Activated CD4-positive, alpha-beta T cell treated with anti-CD3 and anti-CD28 coated beads for 48 hours (primary cell): Measurements from ENCODE around the gene TYROBP.
"Not testable (repeated sequence)": the region's sequence is repeated elsewhere in the genome, so short reads cannot be mapped to it uniquely, and the experiment has no call there.

ENCODE experiments used
- DNase-seq: peaks from one replicate; pipeline ENCODE4 v3.0.0-alpha.2; 2020

The TYROBP gene

GRCh38 chr19:35898499-35898809 lies 9.6 kb downstream of the TYROBP start:
- DNase-seq, result no peak

DNA sequence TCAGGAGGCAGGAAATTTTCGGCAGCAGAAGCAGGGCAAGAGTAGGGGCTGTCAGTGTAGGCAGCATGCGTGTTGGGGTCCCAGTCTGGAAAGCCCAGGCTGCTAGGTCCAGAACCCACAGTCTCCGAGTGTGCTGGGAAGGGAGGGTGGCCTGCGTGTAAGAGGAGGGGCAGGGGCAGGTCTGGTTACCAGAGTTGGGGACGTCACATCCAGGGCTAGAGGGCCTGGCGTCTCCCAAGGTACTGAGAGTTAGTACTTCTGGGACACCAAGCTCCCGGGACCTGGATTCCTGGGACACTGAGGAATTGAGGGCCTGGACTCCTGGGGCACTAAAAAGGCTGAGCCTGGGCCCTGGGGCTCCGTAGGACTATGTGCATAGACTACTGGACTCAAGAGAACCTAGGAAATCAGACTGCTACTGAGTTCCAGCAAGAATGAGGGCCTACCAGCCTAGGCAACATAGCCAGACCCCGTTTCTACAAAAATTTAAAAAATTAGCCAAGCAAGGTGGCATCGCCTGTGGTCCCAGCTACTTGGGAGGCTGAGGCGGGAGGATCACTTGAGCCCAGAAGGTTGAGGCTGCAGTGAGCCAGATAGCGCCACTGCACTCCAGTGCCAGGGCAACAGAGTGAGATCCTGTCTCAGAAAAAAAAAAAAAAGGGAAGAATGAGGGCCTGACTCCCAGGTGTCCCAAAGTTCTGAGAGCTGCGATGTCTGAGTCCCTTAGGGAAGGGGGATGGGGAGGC lies 10.2 kb downstream of the TYROBP start:
- DNase-seq, result no peak

DNA sequence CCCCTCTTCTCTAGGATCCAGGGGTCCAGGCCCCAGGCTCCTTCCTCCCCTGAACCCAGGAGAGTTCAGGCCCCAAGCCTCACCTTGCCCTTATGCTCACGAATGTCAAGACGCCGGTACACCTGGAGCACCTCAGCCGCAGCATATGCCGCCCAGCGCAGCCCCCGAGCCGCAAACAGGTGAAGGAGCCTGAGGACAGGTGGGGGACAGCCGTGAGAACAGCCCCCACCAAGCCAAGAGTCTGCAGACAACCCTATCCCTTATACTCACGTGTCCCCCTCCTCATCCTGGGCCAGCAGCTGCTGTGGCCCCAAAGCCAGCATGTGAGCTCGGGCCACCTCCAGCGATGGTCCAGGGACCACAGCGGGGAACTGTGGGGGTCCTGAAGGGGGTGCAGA lies 11.5 kb downstream of the TYROBP start:
- DNase-seq, result no peak

DNA sequence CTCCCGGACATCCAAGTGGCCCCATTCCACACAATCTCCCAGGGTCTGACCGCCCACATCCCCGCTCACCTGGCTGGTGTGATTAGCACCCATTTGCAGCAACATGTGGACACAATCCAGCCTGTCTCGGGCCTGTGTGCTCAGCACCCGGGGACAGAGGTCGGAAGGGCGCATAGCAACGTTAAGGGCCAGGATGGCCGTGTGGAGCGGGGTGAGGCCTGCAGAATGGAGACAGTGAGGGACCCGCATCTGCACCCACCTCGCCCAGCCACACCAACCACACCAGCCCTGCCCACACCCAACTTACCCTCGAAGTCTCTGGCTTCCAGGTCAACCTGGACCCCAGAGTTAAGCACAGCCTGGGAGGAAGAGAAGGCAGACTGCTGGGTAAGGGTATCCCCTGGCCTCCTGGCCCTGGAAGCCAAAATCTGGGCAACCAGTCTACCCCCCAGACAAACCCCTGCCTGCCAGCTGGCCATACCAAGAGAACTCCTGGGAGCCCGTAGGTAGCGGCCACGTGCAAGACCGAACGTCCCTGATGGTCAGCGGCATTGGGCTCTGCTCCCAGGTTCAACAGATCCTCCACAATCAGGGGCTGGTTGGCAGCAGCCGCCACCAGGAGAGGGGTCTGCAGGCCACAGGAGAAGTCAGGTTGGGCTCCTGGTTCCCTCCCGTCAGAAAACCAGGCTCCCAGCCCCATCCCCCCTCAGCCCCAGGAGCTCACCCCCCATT lies 12.0 kb downstream of the TYROBP start:
- no peak for DNase-seq

- DNase-seq, result no peak
Measured at GRCh38 chr19:35894342-35894741, 13.8 kb downstream of the TYROBP start.

DNA sequence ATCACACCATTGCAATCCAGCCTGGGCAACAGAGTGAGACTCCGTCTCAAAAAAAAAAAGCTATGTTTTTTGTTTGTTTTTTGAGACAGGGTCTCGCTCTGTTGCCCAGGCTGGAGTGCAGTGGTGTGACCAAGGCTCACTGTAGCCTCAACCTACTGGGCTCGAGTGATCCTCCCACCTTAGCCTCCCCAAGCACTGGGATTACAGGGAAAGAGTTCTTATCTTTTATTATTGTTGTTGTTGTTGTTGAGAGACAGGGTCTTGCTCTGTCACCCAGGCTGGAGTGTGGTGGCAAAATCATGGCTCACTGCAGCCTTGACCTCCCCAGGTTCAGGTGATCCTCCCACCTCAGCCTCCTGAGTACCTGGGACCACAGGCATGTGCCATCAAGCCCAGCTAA lies 16.3 kb downstream of the TYROBP start:
- DNase-seq, result not testable (repeated sequence)

GRCh38 chr19:35890113-35890650 lies 17.9 kb downstream of the TYROBP start:
- DNase-seq, result no peak

DNA sequence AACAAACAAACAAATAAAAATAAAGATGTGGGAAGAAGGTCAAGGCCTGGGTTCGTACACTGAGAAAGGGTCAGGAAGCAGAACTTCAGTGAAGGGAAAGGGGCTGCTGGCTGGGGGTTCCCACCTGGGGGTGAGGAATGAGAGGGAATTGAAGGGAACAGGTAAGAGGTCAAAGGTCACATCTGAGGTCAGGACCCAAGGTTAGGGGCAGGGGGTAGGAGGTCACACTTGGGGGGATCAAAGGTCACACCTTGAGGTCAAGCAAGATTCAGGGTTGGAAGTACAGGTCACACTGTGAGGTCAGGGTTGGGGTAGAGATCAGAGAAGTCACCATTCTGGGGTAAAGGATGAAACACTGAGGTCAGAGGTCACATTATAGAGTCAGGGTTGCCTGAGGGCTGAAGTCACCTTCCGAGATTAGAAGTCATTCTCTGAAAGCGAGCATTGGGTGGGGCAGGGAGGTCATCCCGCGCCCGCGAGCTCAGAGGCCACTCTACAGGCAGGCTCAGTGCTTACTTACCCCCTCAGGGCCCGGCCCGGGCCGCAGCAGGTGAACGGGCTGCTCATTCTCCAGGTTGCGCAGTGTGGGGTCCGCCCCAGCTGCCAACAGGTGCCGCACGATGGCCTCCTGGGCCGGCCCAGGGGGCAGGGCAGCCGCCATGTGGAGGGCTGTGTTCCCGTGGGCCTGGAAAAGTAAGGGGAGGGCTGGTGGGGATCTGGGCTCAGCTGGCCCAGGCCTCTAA lies 18.6 kb downstream of the TYROBP start:
- DNase-seq, result no peak

DNA sequence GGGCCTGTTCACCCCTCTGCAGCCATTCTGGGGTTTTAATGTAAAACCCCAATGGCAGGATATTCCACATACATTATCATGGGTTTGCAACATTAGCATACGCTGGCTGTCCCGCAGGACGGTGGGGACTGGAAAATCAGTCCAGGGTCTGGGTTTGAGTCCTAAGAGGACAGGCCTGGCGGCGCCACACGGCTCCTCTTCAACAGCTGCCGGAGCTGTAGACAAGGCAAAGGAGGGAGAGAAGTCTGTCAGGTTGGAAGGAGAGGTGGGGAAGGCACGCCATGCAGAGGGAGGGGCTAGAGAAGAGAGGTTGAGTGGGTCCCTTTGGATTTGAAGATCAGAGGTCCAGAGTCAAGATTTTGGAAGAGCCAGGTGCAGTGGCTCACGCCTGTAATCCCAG lies 19.7 kb downstream of the TYROBP start:
- DNase-seq, result no peak

DNA sequence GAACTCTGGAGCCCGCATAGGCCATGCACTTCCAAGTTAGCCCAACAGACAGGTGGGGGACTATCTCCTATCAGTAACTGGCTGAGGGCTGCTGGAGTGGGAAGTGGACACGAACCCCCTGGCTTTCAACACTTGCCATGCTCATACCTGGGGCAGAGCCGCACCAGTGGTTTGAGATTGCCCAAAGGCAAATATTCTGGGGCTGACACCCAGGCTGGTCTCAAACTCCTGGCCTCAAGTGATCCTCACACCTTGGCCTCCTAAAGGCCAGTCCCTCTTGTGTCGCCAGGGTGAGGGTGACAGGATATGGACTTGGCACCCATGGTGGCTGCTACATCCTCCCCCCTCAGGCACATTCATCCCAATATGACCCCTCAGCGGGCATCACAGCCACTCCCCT lies 20.9 kb downstream of the TYROBP start:
- no peak for DNase-seq

DNA sequence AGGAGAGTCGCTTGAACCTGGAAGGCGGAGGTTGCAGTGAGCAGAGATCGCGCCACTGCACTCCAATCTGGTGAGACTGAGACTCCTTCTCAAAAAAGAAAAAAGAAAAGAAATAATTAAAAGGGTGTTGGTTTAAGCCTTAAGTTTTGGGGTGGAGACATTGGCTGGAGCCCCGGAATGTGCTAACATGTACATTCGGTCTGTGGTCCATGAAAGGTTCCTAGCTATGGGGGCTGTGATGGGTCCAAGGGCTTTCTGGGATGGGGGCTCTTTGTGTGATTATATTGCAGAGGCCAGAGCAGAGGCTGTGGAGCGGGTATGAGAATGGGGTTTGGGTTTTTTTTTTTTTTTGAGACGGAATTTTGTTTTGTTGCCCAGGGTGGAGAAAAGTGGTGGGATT lies 22.2 kb downstream of the TYROBP start:
- DNase-seq, result no peak

- DNase-seq, result no peak
Measured at GRCh38 chr19:35885225-35885738, 22.8 kb downstream of the TYROBP start.

- no peak for DNase-seq
Measured at GRCh38 chr19:35883882-35884281, 24.2 kb downstream of the TYROBP start.

DNA sequence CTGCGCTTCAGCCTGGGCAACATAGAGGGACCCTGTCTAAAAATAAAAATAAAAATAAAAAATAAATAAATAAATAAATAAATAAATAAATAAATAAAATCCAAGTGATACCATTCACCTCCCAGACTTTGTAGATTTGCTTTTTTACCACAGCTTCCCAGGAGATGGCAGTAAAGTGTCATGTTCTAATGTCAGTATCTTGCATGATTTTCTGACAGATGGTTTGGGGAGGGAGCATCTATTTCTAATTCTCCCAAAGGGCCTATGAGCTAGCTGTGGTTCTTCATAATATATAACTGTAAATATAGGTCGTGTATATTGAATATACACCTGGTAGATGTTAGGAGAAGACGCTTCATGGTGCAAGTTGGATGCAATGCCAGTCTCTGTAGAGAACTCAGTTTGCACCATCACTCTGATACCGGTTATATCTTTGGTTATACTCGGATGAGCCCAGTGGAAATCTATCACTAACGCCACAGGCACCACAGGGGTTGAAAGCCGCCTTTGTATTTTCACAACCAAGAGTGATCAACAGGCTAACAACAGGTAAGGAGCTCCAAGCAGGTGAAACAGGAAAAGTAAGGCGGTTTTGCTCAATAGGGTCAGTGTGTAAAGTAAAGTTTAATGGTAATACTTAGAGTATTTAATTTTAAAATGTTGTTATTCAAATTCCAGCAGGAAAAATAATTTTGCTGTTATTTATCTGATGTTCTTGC lies 25.8 kb downstream of the TYROBP start:
- DNase-seq, result no peak

DNA sequence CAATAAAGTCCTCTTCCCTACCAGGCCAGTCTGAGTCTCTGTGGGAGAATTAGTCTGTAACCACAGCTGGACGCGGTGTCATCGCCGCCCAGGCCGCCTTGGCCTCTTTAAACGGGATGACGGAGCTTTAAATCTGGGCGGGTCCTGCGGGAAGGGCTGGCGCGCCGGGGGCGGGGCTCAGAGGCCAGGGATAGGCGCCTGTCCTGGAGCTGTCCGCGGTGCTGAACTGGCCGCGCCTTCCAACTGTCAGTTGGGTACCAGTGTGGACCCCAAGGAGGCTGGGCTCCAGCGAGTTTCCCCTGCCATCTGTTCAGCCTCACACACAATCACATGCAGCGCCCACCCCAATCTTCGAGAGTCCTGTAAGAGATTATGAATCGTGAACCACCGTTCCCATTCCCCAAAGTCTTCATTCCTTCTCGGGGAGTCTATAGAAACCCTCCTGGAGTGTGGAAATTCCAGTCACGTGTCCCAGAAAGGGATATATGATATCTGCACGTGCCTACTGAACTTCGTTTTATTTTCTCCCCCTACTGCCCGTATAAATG lies 28.3 kb downstream of the TYROBP start:
- DNase-seq, result peak; percentile 92

DNA sequence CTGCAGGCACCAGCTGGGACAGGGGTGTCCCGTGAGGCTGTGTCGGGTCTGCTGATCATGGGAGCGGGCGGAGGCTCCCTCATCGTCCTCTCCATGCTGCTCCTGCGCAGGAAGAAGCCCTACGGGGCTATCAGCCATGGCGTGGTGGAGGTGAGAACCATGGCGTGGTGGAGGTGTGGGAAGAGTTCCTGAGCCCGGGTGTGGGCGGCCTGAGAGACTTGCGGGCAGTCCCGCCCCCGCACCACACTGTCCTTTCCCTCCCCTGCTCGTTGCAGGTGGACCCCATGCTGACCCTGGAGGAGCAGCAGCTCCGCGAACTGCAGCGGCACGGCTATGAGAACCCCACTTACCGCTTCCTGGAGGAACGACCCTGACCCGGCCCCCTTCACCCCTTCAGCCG lies 29.0 kb downstream of the TYROBP start:
- DNase-seq, result no peak

- no peak for DNase-seq
Measured at GRCh38 chr19:35874392-35874930, 33.6 kb downstream of the TYROBP start.

GRCh38 chr19:35872180-35872579 lies 35.9 kb downstream of the TYROBP start:
- no peak for DNase-seq

- no peak for DNase-seq
Measured at GRCh38 chr19:35871611-35872010, 36.5 kb downstream of the TYROBP start.

GRCh38 chr19:35870798-35871197 lies 37.3 kb downstream of the TYROBP start:
- no peak for DNase-seq

- DNase-seq, result peak; percentile 78
Measured at GRCh38 chr19:35870124-35870736, 37.9 kb downstream of the TYROBP start.
